IPS-15b (cell line): ENCODE results near the gene UFD1.
A peak's percentile ranks its signal among the peaks of the same experiment; 100 is the strongest.

Experiments
- H3K27me3 ChIP-seq: one replicate; pipeline ENCODE4 v1.6.1; 2013; ENCODE audit warnings: low read length; ENCODE audit not compliant: control insufficient read depth, insufficient read depth
- H3K36me3 ChIP-seq: one replicate; pipeline ENCODE4 v1.6.1; 2013; ENCODE audit warnings: low read length; ENCODE audit not compliant: control insufficient read depth, insufficient read depth
- H3K4me1 ChIP-seq: one replicate; pipeline ENCODE4 v1.6.1; 2013; ENCODE audit warnings: mild to moderate bottlenecking, low read length; ENCODE audit not compliant: control insufficient read depth, insufficient read depth
- H3K4me3 ChIP-seq: one replicate; pipeline ENCODE4 v1.5.1; 2013; ENCODE audit warnings: low read depth, low read length
- H3K9ac ChIP-seq: one replicate; pipeline ENCODE4 v1.6.1; 2013; ENCODE audit warnings: low read depth, mild to moderate bottlenecking, low read length
- H3K9me3 ChIP-seq: one replicate; pipeline ENCODE4 v1.6.1; 2013; ENCODE audit warnings: mild to moderate bottlenecking, low read length; ENCODE audit not compliant: control insufficient read depth, insufficient read depth

The UFD1 gene

GRCh38 chr22:19488884-19489843 is 10.2 kb upstream of the UFD1 start:
- Histone ChIP-seq H3K9me3 (no peaks in the 10 kb centered on the region), H3K4me1 (no peaks in the 10 kb centered on the region), H3K4me3 (no peak overlapping the region), H3K9ac (no peak overlapping the region), H3K27me3 (no peaks in the 10 kb centered on the region), H3K36me3 (peaks cover 9% of the 10 kb centered on the region)

- H3K4me3 ChIP-seq = no peak overlapping the region
Observed at GRCh38 chr22:19488285-19488684, 9.3 kb upstream of the UFD1 start.

GRCh38 chr22:19483481-19484244 is 4.7 kb upstream of the UFD1 start:
- Histone ChIP-seq H3K9me3 (no peaks in the 10 kb centered on the region), H3K4me3 (no peak overlapping the region), H3K27me3 (no peaks in the 10 kb centered on the region), H3K9ac (no peak overlapping the region), H3K36me3 (peaks cover 22% of the 10 kb centered on the region), H3K4me1 (no peaks in the 10 kb centered on the region)

More at GRCh38 chr22:19488285-19488684, 9.3 kb upstream of the UFD1 start:
- Histone ChIP-seq H3K36me3 (peaks cover 17% of the 10 kb centered on the region), H3K9ac (no peak overlapping the region), H3K27me3 (no peaks in the 10 kb centered on the region), H3K4me1 (no peaks in the 10 kb centered on the region), H3K9me3 (no peaks in the 10 kb centered on the region)

GRCh38 chr22:19482297-19482696 is 3.3 kb upstream of the UFD1 start:
- peaks cover 22% of the 10 kb centered on the region for H3K36me3 ChIP-seq
- no peaks in the 10 kb centered on the region for H3K4me1 ChIP-seq

GRCh38 chr22:19480789-19481188 is 1.8 kb upstream of the UFD1 start:
- Histone ChIP-seq H3K4me3 (peak overlapping the region; percentile 84), H3K36me3 (peaks cover 22% of the 10 kb centered on the region), H3K9ac (no peak overlapping the region), H3K4me1 (no peaks in the 10 kb centered on the region), H3K27me3 (no peaks in the 10 kb centered on the region), H3K9me3 (no peaks in the 10 kb centered on the region)

More at GRCh38 chr22:19482297-19482696, 3.3 kb upstream of the UFD1 start:
- H3K27me3 ChIP-seq = no peaks in the 10 kb centered on the region
- H3K4me3 ChIP-seq = no peak overlapping the region
- H3K9me3 ChIP-seq = no peaks in the 10 kb centered on the region
- H3K9ac ChIP-seq = no peak overlapping the region

- H3K9ac ChIP-seq = peak overlapping the region; percentile 62
Observed at GRCh38 chr22:19480173-19480568, 1.2 kb upstream of the UFD1 start.

GRCh38 chr22:19479355-19480172 is 571 bp upstream of the UFD1 start, which contains the start of gene CDC45:
CDC45 (plus strand) TSS chr22:19479920; CDS start chr22:19479969, 49 bp downstream.
- Histone ChIP-seq H3K9ac (peak within 1 kb of the TSS; percentile 95), H3K27me3 (no peaks in the 10 kb centered on the region), H3K9me3 (no peaks in the 10 kb centered on the region), H3K4me3 (peak within 1 kb of the TSS; percentile 95), H3K4me1 (no peaks in the 10 kb centered on the region), H3K36me3 (peaks cover 17% of the 10 kb centered on the region)

More at GRCh38 chr22:19480173-19480568, 1.2 kb upstream of the UFD1 start:
- peak overlapping the region; percentile 84 for H3K4me3 ChIP-seq
- peaks cover 19% of the 10 kb centered on the region for H3K36me3 ChIP-seq
- no peaks in the 10 kb centered on the region for H3K27me3 ChIP-seq
- H3K4me1 ChIP-seq = no peaks in the 10 kb centered on the region
- no peaks in the 10 kb centered on the region for H3K9me3 ChIP-seq

- peak overlapping the region; percentile 93 for H3K9ac ChIP-seq
- peaks cover 12% of the 10 kb centered on the region for H3K36me3 ChIP-seq
- peak overlapping the region; percentile 95 for H3K4me3 ChIP-seq
- no peaks in the 10 kb centered on the region for H3K27me3 ChIP-seq
- no peaks in the 10 kb centered on the region for H3K9me3 ChIP-seq
- no peaks in the 10 kb centered on the region for H3K4me1 ChIP-seq
Observed at GRCh38 chr22:19478045-19478900, 720 bp downstream of the UFD1 start.

GRCh38 chr22:19477321-19478044 is 1.5 kb downstream of the UFD1 start:
- Histone ChIP-seq H3K9ac (no peak overlapping the region), H3K9me3 (no peaks in the 10 kb centered on the region), H3K36me3 (peaks cover 19% of the 10 kb centered on the region), H3K27me3 (no peaks in the 10 kb centered on the region), H3K4me3 (peak overlapping the region; percentile 95), H3K4me1 (no peaks in the 10 kb centered on the region)

GRCh38 chr22:19476023-19476422 is 3.0 kb downstream of the UFD1 start:
- H3K4me1 ChIP-seq = no peaks in the 10 kb centered on the region
- no peaks in the 10 kb centered on the region for H3K9me3 ChIP-seq
- H3K4me3 ChIP-seq = no peak overlapping the region
- no peak overlapping the region for H3K9ac ChIP-seq
- H3K36me3 ChIP-seq = peaks cover 24% of the 10 kb centered on the region
- no peaks in the 10 kb centered on the region for H3K27me3 ChIP-seq
